Left lobe of liver (tissue), 2 donors: ENCODE data around the gene NIPAL3. TPM values are rescaled to one million over a fixed set of nuclear protein-coding genes. Genes with fewer than 3 reads are reported as not detected.
"Not testable (repeated sequence)": the region's sequence is repeated elsewhere in the genome, so short reads cannot be mapped to it uniquely, and the experiment has no call there.

Experiments used
- ATAC-seq: fragments of 200-7000 bp; cut with Tn5 transposase; one replicate; pipeline ENCODE4 v1.9.1; 2020; ENCODE audit warnings: mild to moderate bottlenecking, moderate library complexity
- DNase-seq: peaks from one replicate; pipeline ENCODE4 v3.0.0-alpha.2; 2020; ENCODE audit warnings: low spot score
- total RNA-seq: library from RNA; stranded (reverse); gene quantifications from one replicate; pipeline ENCODE4 v1.2.1, GENCODE V29; 2021
- donor health status: DM: no; HTN: no; CAD: no; lungs with moderate emphysema.
- donor health status: DM: no; HTN: yes; CAD: no.

The NIPAL3 gene
- total RNA-seq, 1 donor from 2014 or later, result 6.3 TPM

- ATAC-seq (no peak), DNase-seq (no peak)
These were observed 39.1 kb downstream of the NIPAL3 start for GRCh38 chr1:24454673-24455072.

GRCh38 chr1:24455272-24455671, 39.7 kb downstream of the NIPAL3 start:
- ATAC-seq, result no peak

GRCh38 chr1:24457866-24458265, 42.3 kb downstream of the NIPAL3 start:
- no peak for DNase-seq
- no peak for ATAC-seq

More at GRCh38 chr1:24455272-24455671, 39.7 kb downstream of the NIPAL3 start:
- DNase-seq, result peak; percentile 6

- DNase-seq, result no peak
- ATAC-seq, result no peak
These were observed 44.1 kb downstream of the NIPAL3 start for GRCh38 chr1:24459551-24460266.

- ATAC-seq, DNase-seq: not testable (repeated sequence)
These were observed 46.5 kb downstream of the NIPAL3 start for GRCh38 chr1:24462128-24462527.

- DNase-seq (no peak), ATAC-seq (no peak)
These were observed 48.5 kb downstream of the NIPAL3 start for GRCh38 chr1:24463776-24464735.

GRCh38 chr1:24465099-24465498, 49.5 kb downstream of the NIPAL3 start:
- ATAC-seq (no peak), DNase-seq (no peak)

GRCh38 chr1:24465638-24466037, 50.0 kb downstream of the NIPAL3 start:
- ATAC-seq, result no peak

GRCh38 chr1:24468685-24469316, 53.2 kb downstream of the NIPAL3 start:
- ATAC-seq, result no peak
- no peak for DNase-seq

More at GRCh38 chr1:24465638-24466037, 50.0 kb downstream of the NIPAL3 start:
- DNase-seq, result no peak

GRCh38 chr1:24470592-24470991, 55.0 kb downstream of the NIPAL3 start:
- DNase-seq (no peak), ATAC-seq (no peak)

GRCh38 chr1:24472527-24473251, 57.1 kb downstream of the NIPAL3 start:
- no peak for DNase-seq
- no peak for ATAC-seq

GRCh38 chr1:24474193-24474592, 58.6 kb downstream of the NIPAL3 start:
- ATAC-seq (no peak), DNase-seq (no peak)

- no peak for ATAC-seq
- DNase-seq, result no peak
These were observed 60.1 kb downstream of the NIPAL3 start for GRCh38 chr1:24475700-24476099.

- ATAC-seq (no peak), DNase-seq (no peak)
These were observed 61.0 kb downstream of the NIPAL3 start for GRCh38 chr1:24476571-24476970.

GRCh38 chr1:24477309-24477708, 61.7 kb downstream of the NIPAL3 start:
- DNase-seq, result no peak
- ATAC-seq, result no peak

- peak; percentile 59 for ATAC-seq
- no peak for DNase-seq
These were observed 65.5 kb downstream of the NIPAL3 start for GRCh38 chr1:24481101-24481500.

- DNase-seq, result no peak
- no peak for ATAC-seq
These were observed 66.4 kb downstream of the NIPAL3 start for GRCh38 chr1:24481843-24482610.

GRCh38 chr1:24483441-24483840, 67.8 kb downstream of the NIPAL3 start:
- ATAC-seq (no peak), DNase-seq (no peak)

GRCh38 chr1:24484199-24484598, 68.6 kb downstream of the NIPAL3 start:
- no peak for ATAC-seq

More at GRCh38 chr1:24484199-24484598, 68.6 kb downstream of the NIPAL3 start:
- no peak for DNase-seq
